ENCODE measurements around the gene COL4A4.

The COL4A4 gene

GRCh38 chr2:227029426-227030105 is 134.4 kb downstream of the COL4A4 start:
- DNase-seq = no peak

- no peak for DNase-seq
Observed at GRCh38 chr2:227025510-227025909, 138.5 kb downstream of the COL4A4 start.

GRCh38 chr2:227022608-227023007 is 141.4 kb downstream of the COL4A4 start:
- no peak for DNase-seq

- no peak for DNase-seq
Observed at GRCh38 chr2:227020416-227020815, 143.6 kb downstream of the COL4A4 start.

- no peak for DNase-seq
Observed at GRCh38 chr2:227016894-227017293, 147.1 kb downstream of the COL4A4 start.

GRCh38 chr2:227013881-227014280 is 150.1 kb downstream of the COL4A4 start:
- DNase-seq = no peak

GRCh38 chr2:227013330-227013729 is 150.7 kb downstream of the COL4A4 start:
- DNase-seq = no peak

GRCh38 chr2:227010433-227010832 is 153.6 kb downstream of the COL4A4 start:
- no peak for DNase-seq

- no peak for DNase-seq
Observed at GRCh38 chr2:227007940-227008339, 156.1 kb downstream of the COL4A4 start.

GRCh38 chr2:227007148-227007547 is 156.9 kb downstream of the COL4A4 start:
- DNase-seq = no peak

- no peak for DNase-seq
Observed at GRCh38 chr2:227006189-227006897, 157.7 kb downstream of the COL4A4 start.

- no peak for DNase-seq
Observed at GRCh38 chr2:227004482-227004881, 159.5 kb downstream of the COL4A4 start.

GRCh38 chr2:227000123-227000522 is 163.9 kb downstream of the COL4A4 start:
- DNase-seq = no peak

GRCh38 chr2:226999661-227000060 is 164.3 kb downstream of the COL4A4 start:
- no peak for DNase-seq

- peak; percentile 32 for DNase-seq
Observed at GRCh38 chr2:226995625-226996041, 168.4 kb downstream of the COL4A4 start.

- no peak for DNase-seq
Observed at GRCh38 chr2:226994775-226995174, 169.2 kb downstream of the COL4A4 start.

- no peak for DNase-seq
Observed at GRCh38 chr2:226993171-226993570, 170.8 kb downstream of the COL4A4 start.

- DNase-seq = no peak
Observed at GRCh38 chr2:226991663-226992062, 172.3 kb downstream of the COL4A4 start.

GRCh38 chr2:226985583-226985946 is 178.4 kb downstream of the COL4A4 start:
- no peak for DNase-seq

- DNase-seq = peak; percentile 66
Observed at GRCh38 chr2:226984750-226985582, 179.0 kb downstream of the COL4A4 start.

GRCh38 chr2:226983895-226984749 is 179.9 kb downstream of the COL4A4 start:
- no peak for DNase-seq

- no peak for DNase-seq
Observed at GRCh38 chr2:226981791-226982326, 182.1 kb downstream of the COL4A4 start.

All from activated CD4-positive, alpha-beta T cell treated with anti-CD3 and anti-CD28 coated beads, Interleukin-2, amount 50 U/mL, for 16 hours (primary cell).